Measurements from ENCODE around the gene ZNF622.

DNA sequence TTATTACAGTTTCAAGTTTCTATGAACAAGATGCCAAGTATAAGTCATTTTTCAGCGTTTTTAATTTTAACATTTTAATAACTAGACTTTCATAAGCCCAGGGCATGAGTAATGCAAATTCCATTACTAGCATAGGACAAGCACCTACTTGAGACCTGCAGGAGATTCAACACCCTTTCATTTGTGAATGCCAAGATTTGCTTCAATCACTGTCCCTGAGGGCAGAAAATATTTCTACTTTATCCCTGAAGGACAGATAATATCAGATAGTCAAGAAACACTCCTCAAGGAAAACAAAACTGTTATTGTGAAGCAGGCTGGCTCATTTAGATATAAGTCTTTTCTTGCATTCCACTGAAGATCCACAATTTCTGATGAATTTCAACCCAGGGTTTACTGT is 27.7 kb upstream of the ZNF622 start:
- TF ChIP-seq POLR2AphosphoS5 (IDR thresholded peaks at IDR 0.05; ENCODE audit: low read depth, low read length) (no peak), SPI1 (IDR thresholded peaks at IDR 0.05; ENCODE audit: low read depth, low read length) (no peak), POLR2A (IDR thresholded peaks at IDR 0.05; ENCODE audit: low read depth, low read length) (no peak)

Measured in GM12891 (cell line).